AG09309 (cell line): ENCODE results near the gene SAPCD2.

Experiments used
- DNase-seq: peaks from one replicate; pipeline ENCODE4 v3.0.0-alpha.2; 2010; ENCODE audit warnings: low read depth
- H3K4me3 ChIP-seq: 2 replicates; pipeline ENCODE4 v1.5.1; 2011; ENCODE audit warnings: mild to moderate bottlenecking, low read depth, low read length, moderate library complexity; ENCODE audit not compliant: control insufficient read depth
- CTCF ChIP-seq: IDR thresholded peaks from 2 replicates; pipeline ENCODE4 v1.5.1; 2011; ENCODE audit warnings: mild to moderate bottlenecking, low read depth, low read length, inconsistent platforms; ENCODE audit not compliant: insufficient read depth, control insufficient read depth; ENCODE audit errors: missing control alignments

SAPCD2 gene

GRCh38 chr9:137114613-137115393 lies 44.4 kb upstream of the SAPCD2 start, which contains the start of gene DPP7:
DPP7 (minus strand) TSS chr9:137114733; CDS start chr9:137114713, 20 bp downstream.
- DNase-seq: no peak
- no peak for TF ChIP-seq CTCF
- peak within 1 kb of the TSS; percentile 42 for H3K4me3 ChIP-seq

GRCh38 chr9:137114220-137114612 lies 43.9 kb upstream of the SAPCD2 start:
- DNase-seq: no peak
- TF ChIP-seq CTCF: no peak
- peak overlapping the region; percentile 42 for H3K4me3 ChIP-seq

- DNase-seq: no peak
- peak overlapping the region; percentile 10 for H3K4me3 ChIP-seq
- TF ChIP-seq CTCF: no peak
Observed at GRCh38 chr9:137113385-137114159, 43.2 kb upstream of the SAPCD2 start.

- TF ChIP-seq CTCF: no peak
- no peak overlapping the region for H3K4me3 ChIP-seq
- DNase-seq: no peak
Observed at GRCh38 chr9:137112564-137113384, 42.4 kb upstream of the SAPCD2 start.

- DNase-seq: no peak
- no peak for TF ChIP-seq CTCF
Observed at GRCh38 chr9:137111788-137112563, 41.6 kb upstream of the SAPCD2 start.

More at GRCh38 chr9:137111788-137112563, 41.6 kb upstream of the SAPCD2 start:
- H3K4me3 ChIP-seq: no peak overlapping the region
